Measurements from ENCODE around the gene LRFN3.

DNA sequence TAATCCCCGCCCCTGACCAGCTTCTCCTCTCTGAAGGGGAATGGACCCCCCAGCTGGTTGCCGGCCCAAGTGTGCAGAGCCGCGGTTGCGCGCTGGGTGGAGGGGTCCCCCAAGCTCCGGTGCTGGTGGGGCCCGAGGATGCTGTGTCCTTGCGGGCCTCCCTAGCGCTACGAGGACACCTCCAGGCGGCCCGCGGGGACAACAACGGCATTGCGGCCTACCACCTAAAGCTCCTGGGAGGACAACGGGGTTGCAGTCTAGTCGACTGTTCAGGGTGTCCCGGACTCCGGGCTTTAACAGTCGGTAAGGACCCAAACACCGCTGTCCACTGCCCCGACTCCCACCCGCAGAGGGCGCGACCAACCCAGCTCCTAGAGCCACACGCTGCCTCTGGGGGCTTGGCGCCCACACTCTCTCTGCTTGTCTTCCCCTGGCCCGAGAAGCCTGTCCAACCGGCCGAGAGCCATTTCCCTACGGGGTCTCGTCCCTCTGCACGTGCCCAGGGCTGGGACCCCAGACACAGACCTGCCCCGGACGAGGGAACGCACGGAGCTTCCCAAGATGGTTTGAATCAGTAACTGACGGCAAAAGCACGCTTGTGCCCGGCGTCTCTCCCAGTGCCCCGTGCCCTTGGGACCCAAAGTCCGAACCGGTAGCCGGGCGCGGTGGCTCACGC is 57.9 kb downstream of the LRFN3 start:
- TF ChIP-seq, protein P1, sequence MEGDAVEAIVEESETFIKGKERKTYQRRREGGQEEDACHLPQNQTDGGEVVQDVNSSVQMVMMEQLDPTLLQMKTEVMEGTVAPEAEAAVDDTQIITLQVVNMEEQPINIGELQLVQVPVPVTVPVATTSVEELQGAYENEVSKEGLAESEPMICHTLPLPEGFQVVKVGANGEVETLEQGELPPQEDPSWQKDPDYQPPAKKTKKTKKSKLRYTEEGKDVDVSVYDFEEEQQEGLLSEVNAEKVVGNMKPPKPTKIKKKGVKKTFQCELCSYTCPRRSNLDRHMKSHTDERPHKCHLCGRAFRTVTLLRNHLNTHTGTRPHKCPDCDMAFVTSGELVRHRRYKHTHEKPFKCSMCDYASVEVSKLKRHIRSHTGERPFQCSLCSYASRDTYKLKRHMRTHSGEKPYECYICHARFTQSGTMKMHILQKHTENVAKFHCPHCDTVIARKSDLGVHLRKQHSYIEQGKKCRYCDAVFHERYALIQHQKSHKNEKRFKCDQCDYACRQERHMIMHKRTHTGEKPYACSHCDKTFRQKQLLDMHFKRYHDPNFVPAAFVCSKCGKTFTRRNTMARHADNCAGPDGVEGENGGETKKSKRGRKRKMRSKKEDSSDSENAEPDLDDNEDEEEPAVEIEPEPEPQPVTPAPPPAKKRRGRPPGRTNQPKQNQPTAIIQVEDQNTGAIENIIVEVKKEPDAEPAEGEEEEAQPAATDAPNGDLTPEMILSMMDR (IDR thresholded peaks at IDR 0.05): no peak
- TF ChIP-seq POLR2A (IDR thresholded peaks at IDR 0.05): no peak

Measured in adrenal gland (tissue), 5 donors.